ENCODE results near the gene JAG2. TPM values are rescaled to one million over a fixed set of nuclear protein-coding genes. Genes with fewer than 3 reads are reported as not detected.

Gene JAG2
- total RNA-seq, 4 donors from 2014 or later, result 20.7 to 29.4 (median 23.3) TPM

- peak overlapping the region in 3 of 4 donors; percentile 11 to 44 (median 42) for H3K27ac ChIP-seq
- TF ChIP-seq CTCF (IDR thresholded peaks at IDR 0.05) (no peak), POLR2A (IDR thresholded peaks at IDR 0.05) (no peak)
- intact Hi-C loops (cut with DNase I), result no loop called here
- no peaks in the 10 kb centered on the region for H3K36me3 ChIP-seq
- peaks cover 29 to 62% (median 45%) of the 10 kb centered on the region in 3 donors for H3K4me1 ChIP-seq
- peaks cover 0 to 76% (median 0%) of the 10 kb centered on the region in 4 donors for H3K27me3 ChIP-seq
- WGBS, 2 donors, result 31 to 72% methylated on average over 7 to 11 of the region's 32 CpGs
- peak overlapping the region in 1 of 4 donors; percentile 4 for H3K4me3 ChIP-seq
- no peak for DNase-seq
- no peaks in the 10 kb centered on the region for H3K9me3 ChIP-seq
Measured at GRCh38 chr14:105173901-105174894, 5.6 kb upstream of the JAG2 start.

GRCh38 chr14:105173145-105173544 lies 4.6 kb upstream of the JAG2 start:
- no peak overlapping the region for H3K4me3 ChIP-seq
- H3K27me3 ChIP-seq, result peaks cover 0 to 77% (median 0%) of the 10 kb centered on the region in 4 donors
- H3K9me3 ChIP-seq, result no peaks in the 10 kb centered on the region
- H3K27ac ChIP-seq, result no peak overlapping the region
- H3K4me1 ChIP-seq, result peaks cover 36 to 64% (median 48%) of the 10 kb centered on the region in 3 donors
- WGBS, 2 donors, result 83 to 93% methylated on average over 5 to 10 of the region's 13 CpGs
- no peak for TF ChIP-seq POLR2A (IDR thresholded peaks at IDR 0.05)
- TF ChIP-seq CTCF (IDR thresholded peaks at IDR 0.05), result no peak
- no peak for DNase-seq
- intact Hi-C loops (cut with DNase I), result no loop called here
- H3K36me3 ChIP-seq, result no peaks in the 10 kb centered on the region

GRCh38 chr14:105172476-105172875 lies 3.9 kb upstream of the JAG2 start:
- peaks cover 0 to 80% (median 0%) of the 10 kb centered on the region in 4 donors for H3K27me3 ChIP-seq
- no CpG with 5 or more reads among the region's 7 CpGs for WGBS, 2 donors
- H3K27ac ChIP-seq, result no peak overlapping the region
- intact Hi-C loops (cut with DNase I), result no loop called here
- H3K9me3 ChIP-seq, result no peaks in the 10 kb centered on the region
- DNase-seq, result no peak
- TF ChIP-seq CTCF (IDR thresholded peaks at IDR 0.05), result no peak
- no peak for TF ChIP-seq POLR2A (IDR thresholded peaks at IDR 0.05)
- peaks cover 43 to 69% (median 48%) of the 10 kb centered on the region in 3 donors for H3K4me1 ChIP-seq
- no peak overlapping the region for H3K4me3 ChIP-seq
- no peaks in the 10 kb centered on the region for H3K36me3 ChIP-seq

- 40% methylated on average over 1 of the region's 19 CpGs; no CpG with 5 or more reads in 1 of the 2 donors for WGBS, 2 donors
- no peak for DNase-seq
- peaks cover 0 to 82% (median 0%) of the 10 kb centered on the region in 4 donors for H3K27me3 ChIP-seq
Measured at GRCh38 chr14:105171004-105171673, 2.6 kb upstream of the JAG2 start.

More at GRCh38 chr14:105171004-105171673, 2.6 kb upstream of the JAG2 start:
- TF ChIP-seq CTCF (IDR thresholded peaks at IDR 0.05), result no peak
- TF ChIP-seq POLR2A (IDR thresholded peaks at IDR 0.05), result no peak
- Histone ChIP-seq H3K9me3 (no peaks in the 10 kb centered on the region), H3K4me1 (peaks cover 51 to 73% (median 56%) of the 10 kb centered on the region in 3 donors), H3K27ac (peak overlapping the region in 1 of 4 donors; percentile 34), H3K36me3 (no peaks in the 10 kb centered on the region), H3K4me3 (no peak overlapping the region)
- intact Hi-C loops (cut with DNase I), result no loop called here

Data from esophagus squamous epithelium (tissue), 5 donors.